ENCODE measurements around the gene SOX6.

Gene SOX6

DNA sequence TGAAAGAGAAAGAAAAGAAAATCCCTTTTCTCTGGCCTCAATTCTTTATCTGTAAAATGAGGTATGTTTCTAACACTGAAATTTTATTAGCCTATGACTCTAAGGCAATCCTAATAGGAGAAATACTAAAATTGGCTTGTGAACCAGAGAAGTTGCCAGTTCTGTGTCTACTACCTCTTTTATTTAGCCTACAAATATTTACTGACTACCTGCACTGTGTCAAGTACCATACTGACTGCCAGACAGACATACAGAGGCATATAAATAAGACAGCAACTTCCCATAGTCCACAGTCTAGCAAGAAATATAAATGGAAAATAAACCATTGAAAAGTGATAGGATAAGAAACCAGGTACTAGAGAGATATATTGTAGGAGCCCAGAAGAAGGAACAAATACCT is 2.4 kb upstream of the SOX6 start:
- no peak for TF ChIP-seq CTCF (IDR thresholded peaks at IDR 0.05; ENCODE audit: low read depth, low read length)
- H3K4me3 ChIP-seq (replicated peaks in 1 of 2; ENCODE audit: low read depth in 2 of 2, low read length in 2 of 2), result no peak overlapping the region
- DNase-seq (ENCODE audit: low read depth in 2 of 2), result no peak

GRCh38 chr11:16357775-16358174 is 1.4 kb upstream of the SOX6 start:
- no peak overlapping the region for H3K4me3 ChIP-seq (replicated peaks in 1 of 2; ENCODE audit: low read depth in 2 of 2, low read length in 2 of 2)
- no peak for DNase-seq (ENCODE audit: low read depth in 2 of 2)
- no peak for TF ChIP-seq CTCF (IDR thresholded peaks at IDR 0.05; ENCODE audit: low read depth, low read length)

GRCh38 chr11:16356761-16357393 is 531 bp upstream of the SOX6 start:
- no peak for TF ChIP-seq CTCF (IDR thresholded peaks at IDR 0.05; ENCODE audit: low read depth, low read length)
- DNase-seq (ENCODE audit: low read depth in 2 of 2), result peak in 1 of 2 donors; percentile 10
- no peak overlapping the region for H3K4me3 ChIP-seq (replicated peaks in 1 of 2; ENCODE audit: low read depth in 2 of 2, low read length in 2 of 2)

DNA sequence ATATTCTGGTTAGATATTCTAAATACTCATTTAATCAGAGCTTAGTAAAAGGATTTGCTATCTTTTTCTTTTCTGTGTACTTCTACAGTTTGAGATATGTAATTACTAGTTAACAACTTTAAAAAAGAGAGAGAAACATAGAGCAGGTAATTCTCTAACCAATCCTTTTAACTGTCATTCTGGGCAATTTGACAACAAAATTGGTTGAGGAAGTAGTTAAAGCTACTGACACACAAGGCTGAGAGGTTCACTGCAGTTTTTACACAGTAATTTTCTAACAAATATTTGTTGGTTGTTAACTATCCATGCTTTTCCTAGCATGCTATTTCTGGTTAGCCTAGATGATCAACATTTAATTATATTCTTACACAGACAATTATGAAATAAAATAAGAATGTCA is 3.6 kb downstream of the SOX6 start:
- TF ChIP-seq CTCF (IDR thresholded peaks at IDR 0.05; ENCODE audit: low read depth, low read length), result no peak

GRCh38 chr11:16350125-16350524 is 6.2 kb downstream of the SOX6 start:
- TF ChIP-seq CTCF (IDR thresholded peaks at IDR 0.05; ENCODE audit: low read depth, low read length), result no peak
- no peak for DNase-seq (ENCODE audit: low read depth in 2 of 2)
- H3K4me3 ChIP-seq (replicated peaks in 1 of 2; ENCODE audit: low read depth in 2 of 2, low read length in 2 of 2), result no peak overlapping the region

More for the DNA sequence above, 3.6 kb downstream of the SOX6 start:
- DNase-seq (ENCODE audit: low read depth in 2 of 2), result no peak
- no peak overlapping the region for H3K4me3 ChIP-seq (replicated peaks in 1 of 2; ENCODE audit: low read depth in 2 of 2, low read length in 2 of 2)

DNA sequence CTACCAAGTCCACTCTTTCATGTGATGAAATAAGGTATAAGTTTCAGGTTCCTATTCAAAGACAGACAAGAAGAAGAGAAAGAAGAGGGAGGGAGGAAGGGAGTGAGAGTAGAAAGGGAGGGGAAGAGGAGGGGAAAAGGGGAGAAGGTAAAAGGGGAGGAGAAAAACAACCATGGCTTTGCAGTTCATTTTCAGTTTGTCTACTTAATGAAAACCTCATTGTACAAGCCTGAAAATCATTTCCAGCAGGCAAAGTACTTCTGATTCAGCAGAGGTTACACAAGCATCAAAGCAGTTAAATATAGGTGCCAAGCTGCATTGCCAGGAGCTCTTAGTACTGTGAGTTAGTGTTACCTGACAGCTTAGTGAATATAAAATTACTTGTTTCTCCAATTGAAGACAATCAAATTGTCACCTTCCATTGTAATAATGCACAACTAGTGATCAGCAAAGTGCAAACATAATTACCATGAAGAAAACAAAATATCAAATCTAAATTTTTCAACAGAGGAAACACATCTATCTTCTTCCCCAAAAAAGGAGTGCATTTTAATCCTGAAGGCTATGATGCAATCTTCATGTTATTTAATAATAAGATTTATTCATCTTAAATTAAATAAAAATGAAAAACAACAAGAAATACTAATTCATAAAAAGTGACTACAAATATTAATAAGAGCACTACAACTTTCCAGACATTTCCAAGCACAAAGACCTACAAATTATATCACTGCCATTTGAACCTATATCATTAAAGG is 8.2 kb downstream of the SOX6 start:
- TF ChIP-seq CTCF (IDR thresholded peaks at IDR 0.05; ENCODE audit: low read depth, low read length), result no peak
- no peak for DNase-seq (ENCODE audit: low read depth in 2 of 2)

More for the DNA sequence above, 8.2 kb downstream of the SOX6 start:
- H3K4me3 ChIP-seq (replicated peaks in 1 of 2; ENCODE audit: low read depth in 2 of 2, low read length in 2 of 2), result no peak overlapping the region

Data from cardiac fibroblast (primary cell).